Neutrophil (primary cell): ENCODE measurements around the gene XPOT.

Experiments
- H3K27ac ChIP-seq: fragments of 200-600 bp; sonication (generic); 2 replicates; pipeline ENCODE4 v1.5.1; 2016; ENCODE audit warnings: mild to moderate bottlenecking, moderate library complexity
- H3K27me3 ChIP-seq: fragments of 200-600 bp; sonication (generic); 2 replicates; pipeline ENCODE4 v1.6.0; 2016; ENCODE audit warnings: mild to moderate bottlenecking
- H3K36me3 ChIP-seq: fragments of 200-600 bp; sonication (generic); 2 replicates; pipeline ENCODE4 v1.5.1; 2017
- H3K4me1 ChIP-seq, 2 experiments: fragments of 200-600 bp in 1 of 2; sonication (generic) in 1 of 2; 1 replicate in 1 of 2; 2 replicates in 1 of 2; pipeline versions ENCODE4 v1.5.1 to v1.6.1; 2013 to 2016; ENCODE audit warnings: low read depth in 1 of 2, low read length in 1 of 2, mild to moderate bottlenecking in 1 of 2, moderate library complexity in 1 of 2; ENCODE audit not compliant: control insufficient read depth in 1 of 2, insufficient read depth in 1 of 2
- H3K4me3 ChIP-seq, 2 experiments: fragments of 200-600 bp in 1 of 2; sonication (generic) in 1 of 2; 1 replicate in 1 of 2; 2 replicates in 1 of 2; pipeline ENCODE4 v1.5.1; 2013 to 2016; ENCODE audit warnings: low read depth in 1 of 2, low read length in 1 of 2, mild to moderate bottlenecking in 1 of 2, moderate library complexity in 1 of 2
- H3K9me3 ChIP-seq: fragments of 200-600 bp; sonication (generic); 2 replicates; pipeline ENCODE4 v1.5.1; 2016
- TF ChIP-seq, protein P1 (sequence below): fragments of 200-600 bp; sonication (generic); IDR thresholded peaks from 2 replicates; pipeline ENCODE4 v1.5.1; 2016; ENCODE audit warnings: antibody characterized with exemption

XPOT gene

DNA sequence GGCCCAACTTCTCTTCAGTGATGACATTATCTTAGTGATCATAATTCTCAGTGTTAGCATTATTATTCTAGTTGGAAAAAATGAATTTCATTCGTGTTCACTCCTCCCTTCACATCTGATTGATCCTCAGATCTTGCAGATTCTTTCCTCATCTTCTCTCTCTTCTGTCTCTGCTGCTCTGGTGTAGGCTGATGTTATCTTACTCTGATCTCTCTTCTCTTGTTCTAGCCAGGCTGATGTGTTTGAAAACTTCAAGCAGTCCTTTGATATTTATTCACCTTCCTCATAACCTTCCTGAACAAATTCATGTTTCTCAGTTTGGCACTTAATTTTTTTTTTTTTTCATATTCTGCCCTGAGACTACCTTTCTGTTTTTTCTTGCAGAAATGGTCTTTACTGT is 42.1 kb downstream of the XPOT start:
- H3K36me3 ChIP-seq = peaks cover 19% of the 10 kb centered on the region
- no peaks in the 10 kb centered on the region for H3K27me3 ChIP-seq
- no peak overlapping the region for H3K27ac ChIP-seq
- TF ChIP-seq, protein P1, sequence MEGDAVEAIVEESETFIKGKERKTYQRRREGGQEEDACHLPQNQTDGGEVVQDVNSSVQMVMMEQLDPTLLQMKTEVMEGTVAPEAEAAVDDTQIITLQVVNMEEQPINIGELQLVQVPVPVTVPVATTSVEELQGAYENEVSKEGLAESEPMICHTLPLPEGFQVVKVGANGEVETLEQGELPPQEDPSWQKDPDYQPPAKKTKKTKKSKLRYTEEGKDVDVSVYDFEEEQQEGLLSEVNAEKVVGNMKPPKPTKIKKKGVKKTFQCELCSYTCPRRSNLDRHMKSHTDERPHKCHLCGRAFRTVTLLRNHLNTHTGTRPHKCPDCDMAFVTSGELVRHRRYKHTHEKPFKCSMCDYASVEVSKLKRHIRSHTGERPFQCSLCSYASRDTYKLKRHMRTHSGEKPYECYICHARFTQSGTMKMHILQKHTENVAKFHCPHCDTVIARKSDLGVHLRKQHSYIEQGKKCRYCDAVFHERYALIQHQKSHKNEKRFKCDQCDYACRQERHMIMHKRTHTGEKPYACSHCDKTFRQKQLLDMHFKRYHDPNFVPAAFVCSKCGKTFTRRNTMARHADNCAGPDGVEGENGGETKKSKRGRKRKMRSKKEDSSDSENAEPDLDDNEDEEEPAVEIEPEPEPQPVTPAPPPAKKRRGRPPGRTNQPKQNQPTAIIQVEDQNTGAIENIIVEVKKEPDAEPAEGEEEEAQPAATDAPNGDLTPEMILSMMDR = no peak
- no peak overlapping the region for H3K4me3 ChIP-seq
- H3K9me3 ChIP-seq = no peaks in the 10 kb centered on the region
- H3K4me1 ChIP-seq = peaks cover 3 to 4% of the 10 kb centered on the region in 2 experiments

DNA sequence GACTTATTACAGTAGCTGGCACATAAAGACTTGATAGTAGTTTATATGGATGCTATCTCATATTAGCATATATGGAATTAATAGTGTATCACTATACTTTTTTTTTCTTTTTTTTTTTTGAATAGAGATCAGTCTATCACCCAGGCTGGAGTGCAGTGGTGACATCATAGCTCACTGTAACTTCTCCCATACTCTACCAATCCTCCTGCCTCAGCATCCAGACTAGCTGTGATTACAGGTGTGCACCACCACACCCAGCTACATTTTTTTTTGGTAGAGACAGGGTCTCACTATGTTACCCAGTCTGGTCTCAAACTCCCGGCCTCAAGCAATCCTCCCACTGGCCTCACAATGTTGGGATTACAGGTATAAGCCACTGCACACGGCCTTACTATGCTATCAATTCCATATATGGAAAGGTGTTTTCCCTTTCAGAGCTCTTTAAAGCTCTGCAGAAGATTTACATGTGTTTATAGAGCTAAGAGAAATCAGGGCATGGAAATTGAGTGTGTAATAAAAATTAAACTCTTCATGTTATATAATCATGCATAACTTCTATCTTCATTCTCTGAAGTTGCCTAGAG is 46.0 kb downstream of the XPOT start:
- H3K4me1 ChIP-seq = peaks cover 17 to 19% of the 10 kb centered on the region in 2 experiments
- H3K9me3 ChIP-seq = no peaks in the 10 kb centered on the region
- H3K4me3 ChIP-seq = no peak overlapping the region
- no peaks in the 10 kb centered on the region for H3K27me3 ChIP-seq
- peaks cover 15% of the 10 kb centered on the region for H3K36me3 ChIP-seq
- no peak overlapping the region for H3K27ac ChIP-seq
- TF ChIP-seq, protein P1 = no peak

DNA sequence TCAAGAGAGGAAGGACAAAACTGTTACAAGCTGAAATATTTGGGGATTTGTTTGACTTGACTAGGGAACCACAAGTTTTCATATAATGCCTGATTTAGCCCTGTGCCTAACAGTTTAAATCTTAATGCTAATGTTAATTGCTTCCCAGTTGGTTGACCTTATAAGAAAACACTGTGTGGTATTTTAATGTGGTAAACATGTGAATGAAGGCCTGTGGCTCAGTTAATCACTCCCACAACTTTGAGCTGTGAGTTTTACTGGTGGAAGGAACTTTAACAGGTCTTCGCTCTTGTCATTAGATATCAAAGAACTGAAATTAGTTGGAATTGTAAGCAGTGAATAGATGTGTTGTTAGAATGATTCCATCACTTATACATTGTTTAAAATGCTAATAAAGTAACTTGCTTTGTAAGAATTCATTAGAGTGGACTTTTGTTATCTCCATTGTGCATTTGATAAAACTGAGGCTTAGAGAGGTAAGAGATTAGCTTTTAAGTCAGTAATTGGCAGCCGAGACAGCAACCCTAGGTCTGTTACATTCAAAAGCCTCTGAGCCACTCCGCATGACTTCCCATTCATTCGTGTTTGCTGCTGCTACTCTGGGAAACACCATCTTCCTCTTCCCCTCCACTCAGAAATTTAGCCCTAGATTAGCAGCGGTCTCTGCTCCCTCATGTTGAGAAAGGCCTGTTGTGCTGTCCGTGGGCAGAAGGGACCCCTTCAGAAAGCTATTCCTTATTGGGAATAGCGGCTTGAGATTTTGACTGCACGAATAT is 46.7 kb downstream of the XPOT start:
- Histone ChIP-seq H3K27ac (peak overlapping the region; percentile 4), H3K4me3 (peak overlapping the region; percentile 80 to 97), H3K4me1 (peaks cover 17 to 19% of the 10 kb centered on the region in 2 experiments), H3K9me3 (no peaks in the 10 kb centered on the region), H3K27me3 (no peaks in the 10 kb centered on the region), H3K36me3 (peaks cover 13% of the 10 kb centered on the region)
- TF ChIP-seq, protein P1 = no peak

DNA sequence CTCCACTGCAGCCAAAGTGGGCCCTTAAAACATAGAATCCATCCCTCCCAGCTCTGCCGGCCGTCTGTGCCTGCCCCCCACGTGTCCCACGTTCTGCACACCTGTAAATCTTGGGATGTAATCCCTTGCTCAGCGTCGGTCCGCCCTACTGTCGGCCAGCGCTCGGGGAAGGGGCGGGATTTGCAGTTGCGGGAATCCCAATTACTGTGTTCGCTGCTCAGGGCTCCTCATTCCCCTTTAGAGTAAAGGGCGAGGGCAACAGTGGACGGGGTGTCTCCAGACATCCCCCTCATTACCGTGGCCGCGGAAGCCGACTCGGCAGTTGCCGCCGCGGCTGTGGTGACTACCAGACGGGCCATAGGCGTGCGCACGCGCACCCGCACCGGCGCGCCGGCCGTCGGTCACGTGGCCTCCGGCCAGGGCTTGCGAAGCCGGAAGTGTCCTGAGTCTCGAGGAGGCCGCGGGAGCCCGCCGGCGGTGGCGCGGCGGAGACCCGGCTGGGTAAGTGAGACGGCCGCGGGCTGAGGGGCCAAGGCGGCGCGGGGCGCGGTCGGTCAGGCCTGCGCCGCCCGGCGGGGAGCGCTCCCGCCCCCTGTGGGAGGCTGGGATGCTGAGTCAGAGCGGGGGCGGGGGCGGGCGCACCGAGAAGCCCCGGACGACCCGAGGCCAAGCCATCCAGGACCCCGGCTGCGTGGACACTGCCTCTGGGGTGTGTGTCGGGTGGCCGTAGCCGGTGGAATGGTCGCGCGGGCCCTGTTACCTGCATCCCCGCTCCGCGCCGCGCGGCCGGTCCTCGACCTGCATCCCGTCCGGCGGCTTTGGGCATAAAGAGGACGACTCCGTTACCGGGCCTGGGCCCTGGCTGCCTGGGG is 47.7 kb downstream of the XPOT start, which contains the start of gene TBK1:
Gene TBK1, plus strand, starts transcription at position 434 of the 872 bp plus-strand sequence. CDS start 3,751 bp downstream, outside the sequence.
- Histone ChIP-seq H3K4me1 (peaks cover 18 to 21% of the 10 kb centered on the region in 2 experiments), H3K36me3 (peaks cover 8% of the 10 kb centered on the region), H3K27ac (peak within 1 kb of the TSS; percentile 88), H3K4me3 (peak within 1 kb of the TSS; percentile 80 to 97), H3K9me3 (no peaks in the 10 kb centered on the region), H3K27me3 (no peaks in the 10 kb centered on the region)
- TF ChIP-seq, protein P1 = peak; percentile 48

DNA sequence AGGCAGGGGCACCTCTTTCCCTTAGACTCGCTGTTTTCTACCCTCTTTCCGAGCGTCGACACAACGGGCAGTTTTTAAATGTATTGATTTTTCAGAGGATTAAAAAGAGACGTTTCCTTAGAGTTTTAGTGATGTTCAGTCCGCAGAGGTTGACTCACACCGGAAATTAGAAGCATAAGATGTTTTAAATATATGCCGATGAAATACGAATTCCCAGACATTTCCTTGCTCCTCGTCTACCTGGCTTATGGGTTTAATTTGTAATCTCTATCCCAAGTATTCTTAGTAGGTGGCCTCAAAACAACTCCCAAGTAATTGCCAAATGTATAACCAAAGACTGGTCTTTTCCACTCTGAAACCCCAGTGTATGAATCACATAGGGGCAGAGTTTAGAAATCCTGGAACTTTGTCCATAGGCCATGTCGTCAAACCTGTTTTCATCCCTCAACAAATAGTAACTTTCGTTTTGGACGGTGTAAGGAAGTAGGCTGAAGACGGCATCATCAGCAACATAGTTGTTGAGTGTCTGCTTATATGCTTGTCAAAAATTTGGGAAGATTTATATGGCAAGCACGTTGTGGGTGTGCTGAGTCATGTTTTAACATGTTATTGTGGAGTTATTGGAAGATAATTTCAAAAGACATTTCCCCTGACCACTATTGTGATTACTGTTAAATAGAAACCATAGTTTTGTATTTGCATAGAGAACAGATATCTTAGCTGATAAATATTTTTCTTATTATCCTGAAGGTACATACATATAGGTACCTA is 48.6 kb downstream of the XPOT start:
- peaks cover 22 to 23% of the 10 kb centered on the region in 2 experiments for H3K4me1 ChIP-seq
- TF ChIP-seq, protein P1 = no peak
- peak overlapping the region; percentile 80 to 97 for H3K4me3 ChIP-seq
- peaks cover 13% of the 10 kb centered on the region for H3K36me3 ChIP-seq
- H3K27me3 ChIP-seq = no peaks in the 10 kb centered on the region
- H3K27ac ChIP-seq = peak overlapping the region; percentile 88
- no peaks in the 10 kb centered on the region for H3K9me3 ChIP-seq
